ENCODE data around the gene DLG2.

GRCh38 chr11:83645561-83645960 is 1981.6 kb downstream of the DLG2 start:
- TF ChIP-seq TAF15 (IDR thresholded peaks at IDR 0.05; ENCODE audit: low read depth, low read length) (no peak), MAZ (CRISPR knock-in tag; conservative IDR thresholded peaks at IDR 0.05 in 1 of 2, IDR thresholded peaks at IDR 0.05 in 1 of 2) (no peak), HIVEP1 (CRISPR knock-in tag; IDR thresholded peaks at IDR 0.05) (no peak), CTCF (IDR thresholded peaks at IDR 0.05 in 2 of 3, conservative IDR thresholded peaks at IDR 0.05 in 1 of 3; ENCODE audit: insufficient read depth in 2 of 3, low read depth in 1 of 3, low read length in 3 of 3) (no peak), SIN3A (IDR thresholded peaks at IDR 0.05; ENCODE audit: borderline replicate concordance in 2 of 2, control insufficient read depth in 1 of 2, low read depth in 2 of 2, low read length in 2 of 2) (no peak), ARHGAP35 (IDR thresholded peaks at IDR 0.05; ENCODE audit: partially characterized antibody) (no peak)

Data from K562 (cell line).